Muscle of back (tissue), 13 donors: Measurements from ENCODE around the gene MAIP1. TPM values are rescaled to one million over a fixed set of nuclear protein-coding genes. Genes with fewer than 3 reads are reported as not detected.
"Not testable (repeated sequence)": the region's sequence is repeated elsewhere in the genome, so short reads cannot be mapped to it uniquely, and the experiment has no call there.

Source experiments
- DNase-seq, 3 donors: peaks; one replicate each; pipeline versions ENCODE4 v3.0.0 to v3.0.0-alpha.2; 2013
- long read RNA-seq, 9 donors: transcript quantifications; one replicate each; lab custom pipeline, GENCODE V29; 2026
- polyA plus RNA-seq, 10 donors: library from polyadenylated mRNA; unstranded; fragments of 120-200 nt; gene quantifications; one replicate each; pipeline ENCODE4 v1.2.1, GENCODE V29; 2013; ENCODE audit not compliant: insufficient read length in 10 of 10

Gene MAIP1, protein sequence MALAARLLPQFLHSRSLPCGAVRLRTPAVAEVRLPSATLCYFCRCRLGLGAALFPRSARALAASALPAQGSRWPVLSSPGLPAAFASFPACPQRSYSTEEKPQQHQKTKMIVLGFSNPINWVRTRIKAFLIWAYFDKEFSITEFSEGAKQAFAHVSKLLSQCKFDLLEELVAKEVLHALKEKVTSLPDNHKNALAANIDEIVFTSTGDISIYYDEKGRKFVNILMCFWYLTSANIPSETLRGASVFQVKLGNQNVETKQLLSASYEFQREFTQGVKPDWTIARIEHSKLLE
- 10 to 100 TPM; 13.6 to 24.6 (median 17.6) TPM for polyA plus RNA-seq
- long read RNA-seq, donor 1, transcript MAIP1-202 (5 exons, 1,386 nt): major isoform, 6 of 6 reads
- long read RNA-seq, donor 1, partial matches to known transcripts: 0 of 6 reads
- long read RNA-seq, donor 1, other reads (novel, unspliced or antisense): 0 of 6 reads
- long read RNA-seq, donor 2, partial matches to known transcripts: 0 of 3 reads
- long read RNA-seq, donor 2, other reads (novel, unspliced or antisense): 0 of 3 reads
- long read RNA-seq, donor 3: 0 reads
- long read RNA-seq, donor 4, transcript MAIP1-202 (5 exons, 1,386 nt): major isoform, 6 of 6 reads
- long read RNA-seq, donor 4, partial matches to known transcripts: 0 of 6 reads
- long read RNA-seq, donor 4, other reads (novel, unspliced or antisense): 0 of 6 reads
- long read RNA-seq, donor 5, transcript MAIP1-202 (5 exons, 1,386 nt): major isoform, 8 of 8 reads
- long read RNA-seq, donor 5, partial matches to known transcripts: 0 of 8 reads
- long read RNA-seq, donor 5, other reads (novel, unspliced or antisense): 0 of 8 reads
- long read RNA-seq, donor 6, transcript MAIP1-202 (5 exons, 1,386 nt): major isoform, 5 of 5 reads
- long read RNA-seq, donor 6, partial matches to known transcripts: 0 of 5 reads
- long read RNA-seq, donor 6, other reads (novel, unspliced or antisense): 0 of 5 reads
- long read RNA-seq, donor 7, transcript MAIP1-202 (5 exons, 1,386 nt): major isoform, 6 of 6 reads
- long read RNA-seq, donor 7, partial matches to known transcripts: 0 of 6 reads
- long read RNA-seq, donor 7, other reads (novel, unspliced or antisense): 0 of 6 reads
- long read RNA-seq, donor 8, partial matches to known transcripts: 0 of 4 reads
- long read RNA-seq, donor 8, other reads (novel, unspliced or antisense): 0 of 4 reads
- long read RNA-seq, donor 9, partial matches to known transcripts: 0 of 1 reads
- long read RNA-seq, donor 9, other reads (novel, unspliced or antisense): 0 of 1 reads

DNA sequence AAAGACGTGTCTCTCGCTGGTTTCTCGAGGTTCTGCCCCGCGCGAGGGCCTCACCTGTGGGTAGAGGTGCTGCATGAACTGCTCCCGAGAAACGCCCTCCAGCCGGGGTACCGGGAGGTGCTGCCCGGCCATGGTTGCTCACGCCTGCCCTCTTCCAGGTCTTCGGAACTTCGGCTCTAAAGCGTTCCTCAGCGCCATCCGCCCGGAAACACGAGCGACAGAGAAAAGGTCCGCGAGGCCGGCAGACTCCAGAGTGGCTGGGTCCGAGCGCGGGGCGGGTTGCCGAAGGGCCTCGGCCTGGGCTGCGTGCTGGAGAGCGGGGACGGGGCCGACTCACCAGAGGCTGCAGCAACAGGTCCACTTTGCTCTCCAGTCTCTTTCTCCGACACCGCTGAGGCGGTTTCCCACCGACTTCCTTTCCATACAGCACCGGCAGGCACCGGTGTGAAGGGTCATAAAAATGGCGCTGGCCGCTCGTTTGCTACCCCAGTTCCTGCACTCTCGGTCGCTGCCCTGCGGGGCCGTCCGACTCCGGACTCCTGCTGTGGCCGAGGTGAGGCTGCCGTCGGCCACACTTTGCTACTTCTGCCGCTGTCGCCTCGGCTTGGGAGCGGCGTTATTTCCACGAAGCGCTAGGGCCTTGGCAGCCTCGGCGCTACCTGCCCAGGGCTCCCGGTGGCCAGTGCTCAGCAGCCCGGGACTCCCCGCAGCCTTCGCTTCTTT is at the start of gene MAIP1, which contains the start of gene TYW5:
Gene MAIP1, plus strand, starts transcription at position 244 of the 723 bp plus-strand sequence. Its CDS starts 217 bp downstream, at position 461.
Gene TYW5, minus strand, starts transcription at position 153 of the 723 bp plus-strand sequence. Its CDS starts 21 bp downstream, at position 132.
- peak; percentile 81 to 95 (median 86) for DNase-seq

DNA sequence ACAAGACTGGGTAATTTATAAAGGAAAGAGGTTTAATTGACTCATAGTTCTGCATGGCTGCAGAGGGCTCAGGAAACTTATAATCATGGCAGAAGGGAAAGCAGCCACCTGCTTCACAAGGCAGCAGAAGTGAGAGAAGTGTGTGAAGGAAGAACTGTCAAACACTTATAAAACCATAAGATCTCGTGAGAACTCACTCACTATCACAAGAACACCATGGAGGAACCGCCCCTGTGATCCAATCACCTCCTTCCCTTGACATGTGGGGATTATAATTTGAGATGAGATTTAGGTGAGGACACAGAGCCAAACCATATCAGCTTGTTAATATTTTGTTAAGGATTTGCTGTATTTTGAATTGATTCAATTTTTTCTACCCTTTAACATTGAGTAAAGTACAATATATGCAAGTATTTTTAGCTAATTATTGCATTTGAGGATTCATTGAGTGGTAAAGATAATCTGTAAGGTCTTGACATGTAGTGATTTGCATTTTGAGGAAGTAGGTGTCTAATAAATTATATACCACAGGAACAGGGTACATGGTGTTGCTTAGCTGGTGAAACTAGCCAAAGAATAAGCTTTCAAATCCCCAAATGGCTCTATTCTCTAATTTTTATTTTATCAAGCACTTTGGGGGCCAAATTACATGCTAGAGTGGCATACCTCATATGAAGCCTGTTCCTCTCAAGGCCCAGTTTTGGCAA is 48.2 kb upstream of the MAIP1 start:
- DNase-seq: no peak

DNA sequence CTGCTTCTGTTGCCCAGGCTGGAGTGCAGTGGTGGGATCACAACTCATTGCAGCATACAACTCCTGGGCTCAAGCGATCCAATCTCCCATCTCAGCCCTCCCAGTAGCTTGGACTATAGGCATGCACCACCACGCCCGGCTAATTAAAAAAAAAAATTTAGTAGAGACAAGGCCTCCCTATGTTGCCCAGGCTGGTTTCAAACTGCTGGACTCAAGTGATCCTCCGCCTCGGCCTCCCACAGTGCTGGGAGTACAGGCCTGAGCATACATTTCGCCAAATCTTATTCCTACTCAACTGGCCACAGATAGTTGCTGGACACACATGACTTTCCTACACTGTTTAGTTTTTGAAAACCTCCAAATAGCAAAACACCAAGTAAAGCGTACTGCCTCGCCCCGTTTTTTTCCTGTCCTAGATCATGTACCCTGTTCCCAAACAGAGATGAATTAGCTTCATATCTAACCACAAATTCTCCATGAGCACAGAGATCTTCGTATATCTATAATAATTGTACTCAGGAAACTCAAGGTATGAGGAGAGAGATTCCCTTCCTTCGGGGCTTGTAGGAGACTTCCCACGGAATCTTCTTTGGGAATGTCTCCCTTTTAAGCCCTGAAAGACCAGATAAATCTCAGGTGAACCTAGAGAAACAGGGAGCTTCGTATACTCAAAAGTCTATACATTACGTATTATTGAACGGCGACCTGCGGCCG is 44.9 kb upstream of the MAIP1 start:
- DNase-seq: no peak

DNA sequence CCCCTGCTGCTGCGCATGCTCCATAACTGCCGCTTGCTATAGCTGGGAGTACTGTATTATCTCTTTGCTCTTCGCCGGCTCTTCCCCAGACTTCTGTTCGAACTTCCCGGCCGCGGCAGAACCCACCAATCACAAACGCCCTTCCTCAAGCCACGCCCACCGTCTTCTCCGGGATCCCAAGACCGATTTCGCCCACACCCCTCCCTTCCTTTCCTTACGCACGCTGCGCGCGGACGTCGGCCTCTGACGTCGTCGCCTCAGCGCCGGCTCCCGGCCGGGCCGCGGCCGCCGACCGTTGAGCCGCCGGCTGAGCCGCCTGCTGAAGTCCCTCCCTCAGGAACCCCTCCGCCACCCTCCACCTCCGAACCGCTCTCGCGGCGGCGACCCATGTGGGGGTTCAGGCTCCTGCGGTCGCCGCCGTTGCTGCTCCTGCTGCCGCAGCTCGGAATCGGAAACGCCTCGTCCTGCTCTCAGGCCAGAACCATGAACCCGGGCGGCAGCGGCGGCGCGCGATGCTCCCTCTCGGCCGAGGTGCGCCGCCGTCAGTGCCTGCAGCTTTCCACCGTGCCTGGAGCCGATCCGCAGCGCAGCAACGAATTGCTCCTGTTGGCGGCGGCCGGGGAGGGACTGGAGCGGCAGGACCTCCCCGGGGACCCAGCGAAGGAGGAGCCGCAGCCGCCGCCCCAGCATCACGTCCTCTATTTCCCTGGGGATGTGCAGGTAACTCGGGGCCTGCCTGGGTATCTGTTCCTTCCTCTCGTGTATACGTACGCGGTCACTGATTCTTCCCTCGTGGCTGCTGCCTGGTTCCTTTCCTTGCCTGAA is 44.1 kb upstream of the MAIP1 start, which contains the start of gene C2orf69:
Gene C2orf69, plus strand, starts transcription at position 242 of the 825 bp plus-strand sequence. Its CDS starts 146 bp downstream, at position 388.
- DNase-seq: peak; percentile 98 to 99 (median 99)

DNA sequence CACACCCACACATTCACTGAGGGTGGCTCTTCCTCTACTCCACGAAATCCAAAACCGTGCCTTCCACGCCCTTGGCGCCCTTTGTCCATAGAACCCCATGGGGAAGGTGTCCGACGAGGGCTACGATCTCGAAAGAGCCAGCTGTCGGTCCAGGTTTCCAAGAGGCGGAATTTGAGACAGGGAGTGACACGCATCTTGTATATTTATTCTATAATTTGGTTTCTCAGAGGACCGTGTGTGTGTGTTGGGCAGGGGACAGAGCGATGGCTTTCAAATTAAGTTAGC is 43.6 kb upstream of the MAIP1 start:
- DNase-seq: no peak

- not testable (repeated sequence) for DNase-seq
These were observed 42.7 kb upstream of the MAIP1 start for GRCh38 chr2:199912553-199913114.

DNA sequence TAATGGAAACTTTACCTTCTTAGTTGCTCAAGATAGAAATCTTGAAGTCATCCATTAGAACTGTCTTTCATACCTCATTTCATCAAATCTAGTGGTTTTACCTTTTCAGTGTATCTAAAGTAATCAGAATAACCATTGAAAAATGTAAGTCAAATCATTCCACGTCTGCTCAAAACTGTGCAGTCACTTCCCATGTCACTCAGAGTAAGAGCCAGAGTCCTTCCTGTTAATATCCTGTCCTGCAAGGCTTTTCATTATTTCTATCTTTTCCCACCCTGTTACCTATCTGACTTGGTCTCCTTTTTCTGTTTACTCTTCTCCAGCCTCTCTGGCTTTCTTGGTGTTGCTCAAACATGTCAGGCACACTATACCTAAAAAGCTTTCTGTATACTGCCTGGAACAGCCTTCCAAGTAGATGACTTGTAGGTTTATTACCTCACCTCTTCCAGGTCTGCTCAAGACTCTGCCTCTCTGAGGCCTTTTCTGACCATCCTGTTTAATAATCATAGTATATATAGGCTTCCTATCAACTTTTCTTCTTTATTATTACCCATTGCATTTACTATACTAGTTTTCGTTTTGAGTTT is 40.9 kb upstream of the MAIP1 start:
- DNase-seq: no peak

GRCh38 chr2:199916980-199917379 is 38.4 kb upstream of the MAIP1 start:
- no peak for DNase-seq

- DNase-seq: no peak
These were observed 32.5 kb upstream of the MAIP1 start for GRCh38 chr2:199922856-199923255.

DNA sequence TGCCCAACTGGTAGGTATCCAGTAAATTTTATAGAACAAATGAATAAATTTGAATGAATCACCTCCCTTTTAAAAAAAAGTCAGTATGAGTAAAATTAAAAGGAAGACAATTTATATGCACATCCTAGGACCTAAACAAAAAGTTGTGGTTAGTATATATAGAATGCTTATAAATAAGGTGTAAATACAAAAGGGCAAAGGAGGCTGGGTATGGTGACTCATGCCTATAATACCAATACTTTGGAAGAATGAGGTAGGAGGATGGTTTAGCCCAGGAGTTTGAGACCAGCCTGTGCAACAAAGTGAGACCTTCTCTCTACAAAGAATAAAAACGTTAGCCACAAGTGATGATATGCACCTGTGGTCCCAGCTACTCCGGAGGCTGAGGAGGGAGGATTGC is 31.5 kb upstream of the MAIP1 start:
- no peak for DNase-seq

DNA sequence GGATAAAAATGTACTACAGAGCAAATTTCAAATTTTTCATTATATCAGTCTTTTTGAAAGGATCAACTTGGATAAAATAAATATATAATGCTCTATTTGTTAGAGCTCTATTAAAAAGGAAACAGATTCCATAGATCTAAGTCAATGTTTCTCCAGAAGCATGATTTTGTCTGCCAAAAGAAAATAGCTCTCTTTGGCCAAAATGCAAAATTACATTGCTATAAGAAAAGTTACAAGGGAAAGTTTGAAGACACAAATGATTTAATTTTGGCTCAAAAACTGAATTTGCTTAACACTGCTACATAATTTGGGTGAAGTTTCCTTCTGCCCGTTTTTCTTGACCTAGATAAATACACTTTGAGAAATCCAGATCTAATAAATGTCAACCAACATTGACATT is 28.6 kb upstream of the MAIP1 start:
- no peak for DNase-seq

- no peak for DNase-seq
These were observed 27.2 kb upstream of the MAIP1 start for GRCh38 chr2:199928226-199928625.

DNA sequence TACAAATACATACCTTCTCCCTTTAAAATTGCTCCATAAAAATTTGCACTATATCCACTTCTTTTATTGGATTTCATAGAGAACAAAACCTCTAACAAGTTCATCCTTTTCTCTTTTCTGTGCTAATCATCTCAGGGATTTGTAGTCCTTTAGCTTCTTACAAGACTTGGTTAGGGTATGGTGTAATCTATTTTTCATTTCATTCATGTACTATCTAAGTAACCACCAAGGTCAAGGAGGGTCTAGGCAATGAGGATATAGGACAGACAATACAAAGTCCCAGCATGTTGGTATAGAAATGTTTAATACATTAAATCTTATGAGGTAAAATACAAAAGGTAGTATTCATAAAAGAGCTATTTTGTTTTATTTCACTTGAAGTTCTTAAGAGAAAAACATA is 26.8 kb upstream of the MAIP1 start:
- no peak for DNase-seq

DNA sequence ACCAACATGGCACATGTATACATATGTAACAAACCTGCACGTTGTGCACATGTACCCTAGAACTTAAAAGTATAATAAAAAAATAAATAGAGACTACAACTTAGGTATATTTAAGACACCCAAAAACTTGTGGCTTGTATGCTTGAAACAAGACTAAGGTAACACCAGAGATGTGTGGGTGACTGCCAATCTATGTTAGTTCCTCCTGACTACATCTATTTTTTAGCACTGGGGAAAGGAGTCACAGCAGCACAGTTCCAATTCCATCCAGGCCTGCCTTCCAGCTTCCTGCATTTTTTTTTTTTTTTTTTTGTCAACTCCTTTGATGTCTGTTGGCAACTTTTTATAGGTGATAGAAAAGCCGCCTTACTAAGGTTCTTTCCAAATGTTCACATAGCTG is 26.1 kb upstream of the MAIP1 start:
- no peak for DNase-seq

- no peak for DNase-seq
These were observed 23.0 kb upstream of the MAIP1 start for GRCh38 chr2:199932312-199932855.

DNA sequence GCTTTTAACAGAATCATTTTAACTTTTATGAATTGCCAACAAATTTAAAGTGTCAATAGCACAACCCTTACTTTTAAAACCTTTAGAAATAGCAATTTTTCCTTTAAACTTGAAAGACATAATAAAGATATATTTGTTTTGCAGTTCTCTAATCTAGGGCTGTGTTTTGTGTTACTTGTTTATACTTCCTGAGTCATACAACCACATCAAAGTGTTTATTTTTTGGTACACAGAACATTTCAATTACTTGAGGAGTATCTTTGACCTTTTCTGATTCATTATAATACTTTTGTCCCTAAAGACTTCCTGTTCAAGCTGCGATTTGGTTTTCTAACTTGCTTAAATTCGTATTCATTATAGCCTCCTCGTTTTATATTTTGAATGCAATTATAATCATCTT is 21.9 kb upstream of the MAIP1 start:
- DNase-seq: no peak

- DNase-seq: no peak
These were observed 18.8 kb upstream of the MAIP1 start for GRCh38 chr2:199936554-199936953.

DNA sequence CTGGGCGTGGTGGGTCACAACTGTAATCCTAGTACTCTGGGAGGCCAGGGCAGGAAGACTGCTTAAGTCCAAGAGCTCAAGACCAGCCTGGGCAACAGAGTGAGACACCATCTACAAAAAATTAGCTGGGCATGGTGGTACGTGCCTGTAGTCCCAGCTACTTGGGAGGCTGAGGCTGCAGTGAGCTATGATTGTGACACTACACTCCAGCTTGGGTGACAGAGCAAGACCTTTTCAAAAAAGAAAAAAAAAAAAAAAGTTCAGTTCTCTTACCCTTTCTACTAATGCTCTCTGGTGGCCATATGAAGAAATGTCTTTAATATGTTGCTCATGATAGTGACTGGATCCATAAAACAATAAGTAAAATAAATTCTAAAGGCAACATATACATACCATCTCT is 15.0 kb upstream of the MAIP1 start:
- DNase-seq: no peak
